ENCODE data around the gene FOXK1.

GRCh38 chr7:4709187-4709586 is 27.1 kb downstream of the FOXK1 start:
- TF ChIP-seq CTCF (IDR thresholded peaks at IDR 0.05; ENCODE audit: insufficient read depth, low read depth, low read length) = no peak
- no peak for TF ChIP-seq EZH2 (IDR thresholded peaks at IDR 0.05; ENCODE audit: insufficient read depth, low read length)
